SU-DHL-6 (cell line): ENCODE results near the gene SGK2.
A peak's percentile ranks its signal among the peaks of the same experiment; 100 is the strongest.

Experiments used
- H2AFZ ChIP-seq: fragments of 200-600 bp; sonication (generic); 2 replicates; pipeline ENCODE4 v1.6.1; 2014; ENCODE audit warnings: low read depth, mild to moderate bottlenecking, moderate library complexity, mixed read lengths, antibody characterized with exemption, low read length; ENCODE audit not compliant: severe bottlenecking
- H3F3A ChIP-seq: fragments of 200-600 bp; shearing (Covaris generic); 2 replicates; pipeline ENCODE4 v1.6.0; 2016; ENCODE audit warnings: antibody characterized with exemption, mild to moderate bottlenecking; ENCODE audit not compliant: insufficient read depth
- H3K27ac ChIP-seq: fragments of 200-600 bp; sonication (generic); 2 replicates; pipeline ENCODE4 v1.5.1; 2016; ENCODE audit warnings: low read depth, mild to moderate bottlenecking, low read length, moderate library complexity, mixed read lengths
- H3K27me3 ChIP-seq: fragments of 200-600 bp; sonication (generic), shearing (Covaris generic); 2 replicates; pipeline ENCODE4 v1.6.0; 2014; ENCODE audit warnings: mild to moderate bottlenecking, low read length
- H3K36me3 ChIP-seq: fragments of 200-600 bp; sonication (generic); 2 replicates; pipeline ENCODE4 v1.6.1; 2014; ENCODE audit warnings: mild to moderate bottlenecking, low read length, mixed read lengths
- H3K4me2 ChIP-seq: fragments of 300-600, 200-600 bp; shearing (Covaris generic), sonication (generic); 2 replicates; pipeline ENCODE4 v1.6.0; 2014; ENCODE audit warnings: low read length, low read depth, mild to moderate bottlenecking; ENCODE audit not compliant: poor library complexity, severe bottlenecking
- H3K4me3 ChIP-seq: fragments of 200-600 bp; sonication (generic); 2 replicates; pipeline ENCODE4 v1.5.1; 2014; ENCODE audit warnings: antibody characterized with exemption, low read length, mild to moderate bottlenecking, mixed read lengths; ENCODE audit not compliant: insufficient read depth, poor library complexity, severe bottlenecking
- H3K79me2 ChIP-seq: fragments of 200-600 bp; sonication (generic); 2 replicates; pipeline ENCODE4 v1.6.1; 2014; ENCODE audit warnings: mild to moderate bottlenecking, low read length, moderate library complexity; ENCODE audit not compliant: insufficient read depth
- H3K9ac ChIP-seq: fragments of 200-600 bp; sonication (generic); 2 replicates; pipeline ENCODE4 v1.7.0; 2014; ENCODE audit warnings: mild to moderate bottlenecking, low read length
- H3K9me2 ChIP-seq: fragments of 200-600 bp; sonication (generic); replicated peaks from 2 replicates; pipeline ENCODE4 v1.6.1; 2014; ENCODE audit warnings: low read length; ENCODE audit not compliant: insufficient read depth
- H3K9me3 ChIP-seq: fragments of 200-600 bp; sonication (generic); 2 replicates; pipeline ENCODE4 v1.6.1; 2014; ENCODE audit warnings: low read length, mixed read lengths; ENCODE audit not compliant: insufficient read depth
- H4K20me1 ChIP-seq: fragments of 200-600 bp; sonication (generic); 2 replicates; pipeline ENCODE4 v1.6.1; 2014; ENCODE audit warnings: low read depth, mild to moderate bottlenecking, antibody characterized with exemption, low read length, moderate library complexity, mixed read lengths
- EZH2phosphoT487 ChIP-seq: fragments of 200-600 bp; sonication (generic), shearing (Covaris generic); conservative IDR thresholded peaks from 2 replicates; pipeline ENCODE4 v1.6.1; 2018; ENCODE audit warnings: mild to moderate bottlenecking, antibody characterized with exemption, low read length, moderate library complexity, mixed read lengths
- TF ChIP-seq, protein P1 (sequence below): fragments of 200-600 bp; sonication (generic); IDR thresholded peaks from one replicate; pipeline ENCODE4 v1.5.1; 2017; ENCODE audit warnings: antibody characterized with exemption, mild to moderate bottlenecking, low read length, moderate library complexity; ENCODE audit not compliant: insufficient read depth, poor library complexity, severe bottlenecking

The SGK2 gene

DNA sequence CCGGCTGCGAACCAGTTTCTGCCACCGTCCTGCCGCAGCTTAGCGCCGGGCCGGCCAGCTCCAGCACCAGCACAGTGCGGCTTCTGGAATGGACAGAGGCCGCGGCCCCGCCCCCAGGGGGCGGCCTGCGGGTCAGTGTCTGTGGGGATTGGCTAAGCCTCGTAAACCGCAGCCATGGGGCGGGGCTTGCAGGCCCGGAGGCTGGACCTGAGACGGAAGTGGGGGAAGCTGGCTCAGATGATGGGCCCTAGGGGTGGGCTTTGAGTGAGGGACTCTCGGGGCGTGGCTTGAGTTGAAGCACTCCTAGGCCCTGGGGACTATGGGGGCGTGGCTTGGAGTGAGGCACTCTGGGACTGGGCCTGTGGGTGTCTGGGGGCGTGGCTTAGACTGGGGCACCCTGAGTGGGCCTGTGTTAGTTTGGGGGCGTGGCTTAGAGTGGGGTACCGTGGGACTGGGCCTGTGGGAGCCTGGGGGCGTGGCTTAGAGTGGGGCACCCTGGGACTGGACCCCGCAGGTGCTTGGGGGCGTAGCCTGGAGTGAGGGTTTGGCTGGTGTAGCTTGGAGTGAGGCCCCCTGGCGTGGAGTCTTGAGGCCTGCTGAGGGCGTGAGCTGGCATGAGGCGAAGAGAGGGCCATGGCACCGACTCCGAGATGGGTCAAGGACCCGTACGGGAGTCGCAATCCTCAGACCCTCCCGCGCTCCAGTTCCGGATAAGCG lies 44.7 kb upstream of the SGK2 start:
- Histone ChIP-seq H3K9ac (peak overlapping the region; percentile 60), H3K36me3 (no peaks in the 10 kb centered on the region), H3K27ac (no peak overlapping the region), H3K4me3 (peak overlapping the region; percentile 51), H3K4me2 (peak overlapping the region; percentile 43), H2AFZ (peak overlapping the region; percentile 72), H3K27me3 (no peaks in the 10 kb centered on the region), H3K9me2 (no peaks in the 10 kb centered on the region), H4K20me1 (no peaks in the 10 kb centered on the region), H3F3A (no peaks in the 10 kb centered on the region), H3K79me2 (no peaks in the 10 kb centered on the region), H3K9me3 (no peaks in the 10 kb centered on the region)
- TF ChIP-seq, protein P1, sequence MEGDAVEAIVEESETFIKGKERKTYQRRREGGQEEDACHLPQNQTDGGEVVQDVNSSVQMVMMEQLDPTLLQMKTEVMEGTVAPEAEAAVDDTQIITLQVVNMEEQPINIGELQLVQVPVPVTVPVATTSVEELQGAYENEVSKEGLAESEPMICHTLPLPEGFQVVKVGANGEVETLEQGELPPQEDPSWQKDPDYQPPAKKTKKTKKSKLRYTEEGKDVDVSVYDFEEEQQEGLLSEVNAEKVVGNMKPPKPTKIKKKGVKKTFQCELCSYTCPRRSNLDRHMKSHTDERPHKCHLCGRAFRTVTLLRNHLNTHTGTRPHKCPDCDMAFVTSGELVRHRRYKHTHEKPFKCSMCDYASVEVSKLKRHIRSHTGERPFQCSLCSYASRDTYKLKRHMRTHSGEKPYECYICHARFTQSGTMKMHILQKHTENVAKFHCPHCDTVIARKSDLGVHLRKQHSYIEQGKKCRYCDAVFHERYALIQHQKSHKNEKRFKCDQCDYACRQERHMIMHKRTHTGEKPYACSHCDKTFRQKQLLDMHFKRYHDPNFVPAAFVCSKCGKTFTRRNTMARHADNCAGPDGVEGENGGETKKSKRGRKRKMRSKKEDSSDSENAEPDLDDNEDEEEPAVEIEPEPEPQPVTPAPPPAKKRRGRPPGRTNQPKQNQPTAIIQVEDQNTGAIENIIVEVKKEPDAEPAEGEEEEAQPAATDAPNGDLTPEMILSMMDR, result no peak

DNA sequence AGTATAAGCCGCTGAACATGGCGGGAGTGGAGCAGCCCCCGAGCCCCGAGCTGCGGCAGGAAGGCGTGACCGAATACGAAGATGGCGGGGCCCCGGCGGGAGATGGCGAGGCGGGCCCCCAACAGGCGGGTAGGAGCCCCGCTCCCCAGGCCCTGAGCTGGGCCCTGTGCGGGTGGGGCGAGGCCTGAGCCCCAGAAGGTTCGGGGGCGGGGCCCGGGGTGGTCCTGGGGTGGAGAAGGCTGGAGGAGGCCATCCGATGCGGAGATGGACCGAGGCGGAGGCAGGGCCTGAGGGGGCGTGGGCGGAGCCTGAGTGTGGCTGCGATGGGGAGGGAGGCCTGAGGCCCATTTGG lies 44.2 kb upstream of the SGK2 start:
- peak overlapping the region; percentile 72 for H2AFZ ChIP-seq
- no peaks in the 10 kb centered on the region for H3K27me3 ChIP-seq
- H3K36me3 ChIP-seq, result no peaks in the 10 kb centered on the region
- no peaks in the 10 kb centered on the region for H3K9me3 ChIP-seq
- no peaks in the 10 kb centered on the region for H4K20me1 ChIP-seq
- TF ChIP-seq EZH2phosphoT487, result no peak
- TF ChIP-seq, protein P1, result no peak
- H3K9me2 ChIP-seq, result no peaks in the 10 kb centered on the region
- no peak overlapping the region for H3K27ac ChIP-seq
- peak overlapping the region; percentile 60 for H3K9ac ChIP-seq
- H3F3A ChIP-seq, result no peaks in the 10 kb centered on the region
- no peaks in the 10 kb centered on the region for H3K79me2 ChIP-seq
- H3K4me3 ChIP-seq, result peak overlapping the region; percentile 51
- H3K4me2 ChIP-seq, result peak overlapping the region; percentile 43

DNA sequence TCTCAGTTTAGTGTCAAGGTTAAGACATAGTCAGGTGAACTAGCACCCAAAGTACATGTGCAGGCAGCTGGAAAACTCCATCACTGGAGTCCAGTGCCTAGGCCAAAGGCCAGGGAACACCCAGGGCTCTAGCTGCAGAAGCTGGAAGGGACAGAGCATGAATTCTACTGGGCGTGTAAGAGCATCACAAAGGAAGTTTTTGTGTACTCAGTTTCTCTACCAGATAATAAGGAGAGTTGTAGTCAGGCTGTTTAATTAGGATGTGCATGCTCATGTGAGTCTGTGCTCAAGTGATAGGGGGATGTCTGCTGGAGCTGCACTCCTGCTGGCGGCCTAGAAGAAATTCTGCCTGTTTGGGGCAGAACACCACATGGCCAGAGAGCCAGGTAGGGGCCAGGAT lies 43.2 kb upstream of the SGK2 start:
- Histone ChIP-seq H4K20me1 (no peaks in the 10 kb centered on the region), H3K9me3 (no peaks in the 10 kb centered on the region), H2AFZ (no peak overlapping the region), H3K79me2 (no peaks in the 10 kb centered on the region), H3K27ac (no peak overlapping the region), H3K4me3 (no peak overlapping the region), H3K27me3 (no peaks in the 10 kb centered on the region), H3K4me2 (peak overlapping the region; percentile 43), H3K9ac (0 out of 2 replicates have a peak overlapping the region, but pooled peaks have one; percentile 60), H3K36me3 (no peaks in the 10 kb centered on the region), H3K9me2 (no peaks in the 10 kb centered on the region), H3F3A (no peaks in the 10 kb centered on the region)
- TF ChIP-seq, protein P1, result no peak
- no peak for TF ChIP-seq EZH2phosphoT487
